GM21390 (cell line): ENCODE results near the gene AHI1.
A peak's percentile ranks its signal among the peaks of the same experiment; 100 is the strongest.

Experiments
- ATAC-seq: cut with Tn5 transposase; IDR thresholded peaks from one replicate; pipeline ENCODE4 v1.9.1; 2021; ENCODE audit not compliant: unreplicated experiment

The AHI1 gene

GRCh38 chr6:135334169-135334568 is 163.4 kb downstream of the AHI1 start:
- ATAC-seq, result no peak

- ATAC-seq, result peak; percentile 39
Observed at GRCh38 chr6:135331002-135331401, 166.5 kb downstream of the AHI1 start.

GRCh38 chr6:135329851-135330803 is 167.4 kb downstream of the AHI1 start:
- peak; percentile 91 for ATAC-seq

- ATAC-seq, result no peak
Observed at GRCh38 chr6:135328136-135328535, 169.4 kb downstream of the AHI1 start.

GRCh38 chr6:135325624-135326424 is 171.7 kb downstream of the AHI1 start:
- ATAC-seq, result no peak

GRCh38 chr6:135324531-135324930 is 173.0 kb downstream of the AHI1 start:
- no peak for ATAC-seq

- ATAC-seq, result no peak
Observed at GRCh38 chr6:135323979-135324378, 173.6 kb downstream of the AHI1 start.

- peak; percentile 97 for ATAC-seq
Observed at GRCh38 chr6:135323202-135323668, 174.3 kb downstream of the AHI1 start.

- peak; percentile 74 for ATAC-seq
Observed at GRCh38 chr6:135322427-135323201, 174.9 kb downstream of the AHI1 start.

- no peak for ATAC-seq
Observed at GRCh38 chr6:135320721-135321621, 176.6 kb downstream of the AHI1 start.

GRCh38 chr6:135319819-135320218 is 177.7 kb downstream of the AHI1 start:
- ATAC-seq, result no peak

- ATAC-seq, result no peak
Observed at GRCh38 chr6:135318738-135319469, 178.6 kb downstream of the AHI1 start.

GRCh38 chr6:135314543-135314942 is 183.0 kb downstream of the AHI1 start:
- peak; percentile 74 for ATAC-seq

- no peak for ATAC-seq
Observed at GRCh38 chr6:135311446-135312200, 185.9 kb downstream of the AHI1 start.

- ATAC-seq, result no peak
Observed at GRCh38 chr6:135310291-135310690, 187.2 kb downstream of the AHI1 start.

- ATAC-seq, result no peak
Observed at GRCh38 chr6:135306740-135307420, 190.7 kb downstream of the AHI1 start.

GRCh38 chr6:135306166-135306565 is 191.4 kb downstream of the AHI1 start:
- no peak for ATAC-seq

- no peak for ATAC-seq
Observed at GRCh38 chr6:135305684-135306083, 191.9 kb downstream of the AHI1 start.
